ENCODE measurements around the gene INTS7. TPM values are rescaled to one million over a fixed set of nuclear protein-coding genes. Genes with fewer than 3 reads are reported as not detected.
"Not testable (repeated sequence)": the region's sequence is repeated elsewhere in the genome, so short reads cannot be mapped to it uniquely, and the experiment has no call there.

Gene INTS7
- total and polyA plus RNA-seq, 10 donors: 5.4 to 16.5 (median 12.3) TPM

- H3K36me3 ChIP-seq: peaks cover 0 to 3% (median 0%) of the 10 kb centered on the region in 6 donors
- intact Hi-C loops (cut with DNase I; ENCODE audit: low total_unique reads): loop anchor here (10.0 kb wide), 2 partner anchors 196 to 356 kb away; partner anchors contain the start of genes LPGAT1 and NEK2
- peaks cover 13 to 74% (median 39%) of the 10 kb centered on the region in 6 donors for H3K4me1 ChIP-seq
- H3K27ac ChIP-seq: no peak overlapping the region
- H3K4me3 ChIP-seq: no peak overlapping the region
- H3K27me3 ChIP-seq (replicated peaks in 1 of 7): no peaks in the 10 kb centered on the region
- H3K9me3 ChIP-seq: no peaks in the 10 kb centered on the region
- no peak for DNase-seq
- 68 to 84% (median 70%) methylated on average over 1 of the region's 1 CpG for WGBS, 5 donors
- TF ChIP-seq POLR2A (IDR thresholded peaks at IDR 0.05) (no peak), POLR2AphosphoS5 (IDR thresholded peaks at IDR 0.05) (no peak), CTCF (IDR thresholded peaks at IDR 0.05 in 8 of 11, conservative IDR thresholded peaks at IDR 0.05 in 3 of 11) (no peak)
These were observed 4.3 kb downstream of the INTS7 start for GRCh38 chr1:212030936-212031528.

- not testable (repeated sequence) for H3K4me3 ChIP-seq; H3K27me3 ChIP-seq (replicated peaks in 1 of 7); H3K27ac ChIP-seq; DNase-seq
- Histone ChIP-seq H3K9me3 (peaks cover 0 to 11% (median 7%) of the 10 kb centered on the region in 8 donors), H3K4me1 (peaks cover 0 to 49% (median 18%) of the 10 kb centered on the region in 6 donors), H3K36me3 (peaks cover 0 to 15% (median 0%) of the 10 kb centered on the region in 6 donors)
- intact Hi-C loops (cut with DNase I; ENCODE audit: low total_unique reads): loop anchor here (10.0 kb wide), 1 partner anchor 323 kb away; no protein-coding TSS in a partner anchor
- 77 to 93% (median 86%) methylated on average over 10 of the region's 10 CpGs for WGBS, 5 donors
These were observed 7.6 kb downstream of the INTS7 start for GRCh38 chr1:212027727-212028126.

GRCh38 chr1:212024469-212025149 lies 10.7 kb downstream of the INTS7 start:
- H3K4me1 ChIP-seq: peaks cover 0 to 18% (median 0%) of the 10 kb centered on the region in 6 donors
- no peak for DNase-seq
- WGBS, 5 donors: 89 to 93% (median 89%) methylated on average over 3 of the region's 3 CpGs
- no peak for TF ChIP-seq POLR2AphosphoS5 (IDR thresholded peaks at IDR 0.05)
- no peak for TF ChIP-seq POLR2A (IDR thresholded peaks at IDR 0.05)
- intact Hi-C loops (cut with DNase I; ENCODE audit: low total_unique reads): loop anchor here (10.0 kb wide), 1 partner anchor 320 kb away; no protein-coding TSS in a partner anchor
- no peak overlapping the region for H3K27ac ChIP-seq
- H3K36me3 ChIP-seq: peaks cover 0 to 27% (median 0%) of the 10 kb centered on the region in 6 donors
- no peak overlapping the region for H3K4me3 ChIP-seq
- peaks cover 0 to 11% (median 7%) of the 10 kb centered on the region in 8 donors for H3K9me3 ChIP-seq
- H3K27me3 ChIP-seq (replicated peaks in 1 of 7): no peaks in the 10 kb centered on the region

- peaks cover 0 to 11% (median 0%) of the 10 kb centered on the region in 6 donors for H3K4me1 ChIP-seq
- DNase-seq; H3K27ac ChIP-seq; H3K27me3 ChIP-seq (replicated peaks in 1 of 7); H3K4me3 ChIP-seq: not testable (repeated sequence)
- peaks cover 0 to 11% (median 7%) of the 10 kb centered on the region in 8 donors for H3K9me3 ChIP-seq
- intact Hi-C loops (cut with DNase I; ENCODE audit: low total_unique reads): loop anchor here (10.0 kb wide), 1 partner anchor 318 kb away; no protein-coding TSS in a partner anchor
- H3K36me3 ChIP-seq: peaks cover 0 to 27% (median 0%) of the 10 kb centered on the region in 6 donors
These were observed 12.4 kb downstream of the INTS7 start for GRCh38 chr1:212022908-212023307.

GRCh38 chr1:212021563-212021962 lies 13.8 kb downstream of the INTS7 start:
- intact Hi-C loops (cut with DNase I; ENCODE audit: low total_unique reads): loop anchor here (10.0 kb wide), 1 partner anchor 317 kb away; no protein-coding TSS in a partner anchor
- TF ChIP-seq POLR2A (IDR thresholded peaks at IDR 0.05) (no peak), POLR2AphosphoS5 (IDR thresholded peaks at IDR 0.05) (no peak), CTCF (IDR thresholded peaks at IDR 0.05 in 8 of 11, conservative IDR thresholded peaks at IDR 0.05 in 3 of 11) (no peak)
- 80 to 96% (median 95%) methylated on average over 2 of the region's 2 CpGs for WGBS, 5 donors
- H3K27ac ChIP-seq: no peak overlapping the region
- peaks cover 0 to 28% (median 3%) of the 10 kb centered on the region in 6 donors for H3K36me3 ChIP-seq
- peaks cover 0 to 11% (median 7%) of the 10 kb centered on the region in 8 donors for H3K9me3 ChIP-seq
- no peaks in the 10 kb centered on the region for H3K27me3 ChIP-seq (replicated peaks in 1 of 7)
- H3K4me3 ChIP-seq: no peak overlapping the region
- H3K4me1 ChIP-seq: no peaks in the 10 kb centered on the region
- no peak for DNase-seq
